ENCODE data around the gene AKAP17A.
"Not testable (repeated sequence)": the region's sequence is repeated elsewhere in the genome, so short reads cannot be mapped to it uniquely, and the experiment has no call there.

The AKAP17A gene

DNA sequence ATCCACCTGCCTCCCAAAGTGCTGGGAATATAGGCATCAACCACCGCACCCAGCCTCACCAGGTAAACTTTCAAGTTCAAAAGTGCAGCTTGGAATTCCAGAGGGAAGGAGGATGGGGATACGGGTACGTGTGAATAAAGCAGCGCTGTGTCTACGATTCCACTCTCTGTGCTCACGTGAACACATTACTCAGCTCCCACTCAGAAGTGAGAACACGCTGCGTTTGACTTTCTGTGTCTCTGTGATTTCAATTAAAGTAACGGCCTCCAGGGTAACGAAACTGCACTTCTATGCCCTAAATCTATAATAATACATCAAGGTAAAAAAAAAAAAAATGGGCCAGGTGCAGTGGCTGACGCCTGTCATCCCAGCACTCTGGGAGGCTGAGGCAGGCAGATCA is 15.1 kb downstream of the AKAP17A start:
- no peak for DNase-seq

DNA sequence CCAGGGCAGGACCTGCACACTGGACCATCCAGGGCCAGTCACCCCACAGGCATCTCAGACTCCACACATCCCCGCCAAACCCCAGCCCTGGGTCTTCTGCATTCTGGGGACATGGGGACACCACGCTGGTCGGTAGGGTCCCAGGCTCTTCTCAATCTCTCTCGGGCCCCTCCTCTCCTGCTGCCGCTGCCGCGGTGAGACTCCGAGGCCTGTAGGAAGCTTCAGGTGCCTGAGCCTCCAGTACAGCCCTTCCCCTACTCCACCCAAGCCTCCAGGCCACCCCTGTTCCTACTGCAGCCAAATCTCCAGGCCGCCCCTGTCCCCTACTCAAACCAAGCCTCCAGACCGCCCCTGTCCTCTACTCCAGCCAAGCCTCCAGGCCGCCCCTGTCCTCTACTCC is 17.9 kb downstream of the AKAP17A start:
- no peak for DNase-seq

GRCh38 chrX:1609762-1610161 is 18.4 kb downstream of the AKAP17A start:
- no peak for DNase-seq

DNA sequence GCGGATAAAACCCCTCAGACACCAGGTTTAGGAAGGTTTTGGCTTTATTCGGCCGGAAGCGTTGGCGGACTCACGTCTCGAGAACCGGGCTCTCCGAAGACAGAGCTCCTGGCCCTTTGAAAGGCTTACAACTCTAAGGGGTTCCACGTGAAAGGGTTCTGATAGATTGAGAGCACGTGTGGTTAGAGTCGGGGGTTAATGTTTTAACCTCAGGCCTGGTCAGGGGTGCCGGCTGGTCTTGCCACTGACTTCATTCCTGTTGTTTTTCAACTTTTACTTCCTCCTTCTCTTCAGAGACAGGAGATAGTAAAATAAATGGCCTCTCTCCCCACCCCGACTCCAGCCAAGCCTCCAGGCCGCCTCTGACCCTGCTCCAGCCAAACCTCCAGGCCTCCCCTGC is 18.8 kb downstream of the AKAP17A start:
- DNase-seq = no peak

- DNase-seq = no peak
These were observed 19.3 kb downstream of the AKAP17A start for GRCh38 chrX:1610736-1611135.

- no peak for DNase-seq
These were observed 21.4 kb downstream of the AKAP17A start for GRCh38 chrX:1612641-1613286.

DNA sequence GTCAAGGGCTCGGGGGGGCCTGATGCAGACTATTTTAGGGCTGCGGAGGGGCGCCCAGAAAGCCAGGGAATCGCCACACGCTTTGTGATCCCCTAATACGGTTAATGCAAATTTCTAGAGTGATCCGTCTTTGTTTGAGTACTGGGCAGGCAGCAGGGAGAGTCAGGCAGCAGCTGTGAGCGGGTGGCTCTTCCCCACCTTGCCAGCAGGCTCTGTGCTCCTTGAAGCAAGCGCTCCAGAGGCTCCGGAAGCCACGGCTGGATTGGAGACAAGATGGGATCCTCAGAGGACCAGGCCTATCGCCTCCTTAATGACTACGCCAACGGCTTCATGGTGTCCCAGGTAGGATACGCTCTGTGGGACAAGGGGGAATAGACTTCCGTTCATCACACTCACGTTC is 23.5 kb downstream of the AKAP17A start, which contains the start of gene ASMT:
Gene ASMT (plus strand): TSS at position 133 of the 400 bp plus-strand sequence. CDS start 141 bp downstream, at position 274.
- no peak for DNase-seq

DNA sequence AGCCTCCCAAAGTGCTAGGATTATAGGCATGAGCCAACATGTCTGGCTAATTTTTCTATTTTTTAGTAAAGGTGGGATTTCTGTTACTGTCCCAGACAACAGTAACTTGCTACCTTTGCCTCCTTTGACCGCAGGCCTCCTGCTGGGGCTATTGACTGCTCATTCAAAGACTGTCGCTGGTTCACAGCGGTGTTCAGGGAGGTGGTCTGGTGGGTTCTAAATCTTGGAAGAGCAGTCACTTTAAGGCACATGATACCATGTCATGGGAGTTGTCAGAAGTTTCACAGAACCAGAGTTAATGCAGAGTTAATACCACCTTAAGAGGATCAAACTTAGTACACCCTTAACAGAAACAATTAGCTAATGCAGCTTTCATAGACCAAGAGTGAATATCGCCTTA is 27.3 kb downstream of the AKAP17A start:
- no peak for DNase-seq

DNA sequence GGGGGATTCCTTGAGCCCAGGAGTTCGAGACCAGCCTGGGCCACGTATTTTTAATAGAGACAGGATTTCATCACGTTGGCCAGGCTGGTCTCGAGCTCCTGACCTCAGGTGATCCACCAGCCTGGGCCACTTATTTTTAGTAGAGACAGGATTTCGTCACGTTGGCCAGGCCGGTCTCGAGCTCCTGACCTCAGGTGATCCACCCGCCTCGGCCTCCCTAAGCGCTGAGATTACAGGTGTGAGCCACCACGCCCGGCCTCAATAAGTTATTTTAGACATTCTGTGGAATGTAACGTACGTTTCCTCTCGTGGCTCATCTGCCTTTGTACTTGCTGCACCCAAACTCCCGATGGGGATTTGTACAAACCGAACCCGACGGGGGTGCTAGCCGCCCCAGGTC is 32.3 kb downstream of the AKAP17A start:
- no peak for DNase-seq

- not testable (repeated sequence) for DNase-seq
These were observed 32.9 kb downstream of the AKAP17A start for GRCh38 chrX:1624158-1624860.

GRCh38 chrX:1624861-1625215 is 33.4 kb downstream of the AKAP17A start:
- DNase-seq = not testable (repeated sequence)

- DNase-seq = no peak
These were observed 37.8 kb downstream of the AKAP17A start for GRCh38 chrX:1629244-1629643.

DNA sequence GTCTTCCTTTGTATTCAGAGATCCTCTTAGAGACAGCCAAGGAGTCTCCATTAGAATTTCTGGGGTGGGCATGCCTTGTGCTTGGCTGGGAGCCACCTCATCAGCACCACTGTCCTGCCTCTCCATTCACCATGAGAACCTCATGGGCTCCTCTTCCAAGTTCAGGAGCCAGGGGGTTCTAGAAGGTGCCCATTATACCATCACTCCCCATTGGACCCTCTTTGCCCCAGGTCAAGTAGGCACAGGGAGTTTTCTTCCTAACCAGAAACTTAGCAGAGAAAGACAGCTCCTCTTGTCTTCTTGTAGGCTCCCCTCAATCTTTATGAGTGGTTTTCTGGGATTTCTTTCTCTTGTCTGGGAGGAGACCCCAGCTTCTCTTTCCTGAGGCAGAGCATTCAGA is 54.6 kb downstream of the AKAP17A start:
- no peak for DNase-seq

DNA sequence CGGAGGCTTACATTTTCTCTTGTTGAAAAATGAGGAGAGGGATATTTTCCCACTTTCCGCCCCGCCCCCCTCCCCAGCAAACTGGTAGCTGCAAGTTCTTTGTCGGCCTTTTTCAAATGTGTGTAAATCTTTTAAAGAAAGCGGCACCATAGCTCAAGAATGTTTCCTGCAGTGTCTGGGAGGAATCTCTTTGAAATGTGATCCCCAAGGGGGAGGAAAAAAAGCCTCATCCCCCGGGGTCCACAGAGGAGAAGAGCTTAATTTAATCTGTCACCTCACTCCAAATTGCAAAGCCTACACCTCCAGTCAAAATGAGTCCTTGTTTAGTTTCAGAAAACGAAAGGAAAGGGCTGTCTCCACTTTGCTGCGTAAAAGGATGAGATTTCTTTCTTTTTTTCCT is 58.2 kb downstream of the AKAP17A start:
- DNase-seq = no peak
